Measurements from ENCODE around the gene AACS. TPM values are rescaled to one million over a fixed set of nuclear protein-coding genes. Genes with fewer than 3 reads are reported as not detected.

AACS gene
- total RNA-seq, 1 experiment from 2014 or later, result 54.0 TPM

DNA sequence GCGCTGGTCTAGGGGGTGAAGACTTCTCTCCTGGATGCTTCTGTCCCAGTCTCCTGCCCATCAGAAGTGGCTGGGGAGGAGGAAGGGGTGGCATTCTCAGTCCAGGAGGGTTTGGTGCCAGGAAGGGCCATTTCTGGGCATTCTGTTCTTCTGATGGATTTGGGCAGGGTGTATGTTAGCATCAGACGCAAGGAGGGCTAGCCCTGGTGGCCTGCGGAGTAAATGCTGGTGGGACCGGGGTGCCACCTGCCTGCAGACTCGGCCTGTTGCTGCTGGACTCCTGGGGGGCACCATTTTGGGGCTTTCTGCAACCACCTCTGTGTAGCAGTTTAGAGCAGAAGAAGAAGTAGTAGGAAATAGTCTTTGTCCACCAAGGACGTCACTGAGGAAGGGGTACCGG is 31.7 kb downstream of the AACS start (continued):
- TF ChIP-seq ELF4 (CRISPR knock-in tag; IDR thresholded peaks at IDR 0.05; ENCODE audit: low read depth), result no peak
- no peak for TF ChIP-seq GTF2I (CRISPR knock-in tag; conservative IDR thresholded peaks at IDR 0.05)
- TF ChIP-seq, protein P1, sequence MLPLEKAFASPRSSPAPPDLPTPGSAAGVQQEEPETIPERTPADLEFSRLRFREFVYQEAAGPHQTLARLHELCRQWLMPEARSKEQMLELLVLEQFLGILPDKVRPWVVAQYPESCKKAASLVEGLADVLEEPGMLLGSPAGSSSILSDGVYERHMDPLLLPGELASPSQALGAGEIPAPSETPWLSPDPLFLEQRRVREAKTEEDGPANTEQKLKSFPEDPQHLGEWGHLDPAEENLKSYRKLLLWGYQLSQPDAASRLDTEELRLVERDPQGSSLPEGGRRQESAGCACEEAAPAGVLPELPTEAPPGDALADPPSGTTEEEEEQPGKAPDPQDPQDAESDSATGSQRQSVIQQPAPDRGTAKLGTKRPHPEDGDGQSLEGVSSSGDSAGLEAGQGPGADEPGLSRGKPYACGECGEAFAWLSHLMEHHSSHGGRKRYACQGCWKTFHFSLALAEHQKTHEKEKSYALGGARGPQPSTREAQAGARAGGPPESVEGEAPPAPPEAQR (CRISPR knock-in tag; IDR thresholded peaks at IDR 0.05), result no peak
- TF ChIP-seq, protein P2, sequence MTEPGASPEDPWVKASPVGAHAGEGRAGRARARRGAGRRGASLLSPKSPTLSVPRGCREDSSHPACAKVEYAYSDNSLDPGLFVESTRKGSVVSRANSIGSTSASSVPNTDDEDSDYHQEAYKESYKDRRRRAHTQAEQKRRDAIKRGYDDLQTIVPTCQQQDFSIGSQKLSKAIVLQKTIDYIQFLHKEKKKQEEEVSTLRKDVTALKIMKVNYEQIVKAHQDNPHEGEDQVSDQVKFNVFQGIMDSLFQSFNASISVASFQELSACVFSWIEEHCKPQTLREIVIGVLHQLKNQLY (CRISPR knock-in tag; IDR thresholded peaks at IDR 0.05), result no peak
- TF ChIP-seq NR3C1 (CRISPR knock-in tag; conservative IDR thresholded peaks at IDR 0.05; ENCODE audit: low read depth), result no peak
- no peak for TF ChIP-seq HMGA2 (CRISPR knock-in tag; IDR thresholded peaks at IDR 0.05)

DNA sequence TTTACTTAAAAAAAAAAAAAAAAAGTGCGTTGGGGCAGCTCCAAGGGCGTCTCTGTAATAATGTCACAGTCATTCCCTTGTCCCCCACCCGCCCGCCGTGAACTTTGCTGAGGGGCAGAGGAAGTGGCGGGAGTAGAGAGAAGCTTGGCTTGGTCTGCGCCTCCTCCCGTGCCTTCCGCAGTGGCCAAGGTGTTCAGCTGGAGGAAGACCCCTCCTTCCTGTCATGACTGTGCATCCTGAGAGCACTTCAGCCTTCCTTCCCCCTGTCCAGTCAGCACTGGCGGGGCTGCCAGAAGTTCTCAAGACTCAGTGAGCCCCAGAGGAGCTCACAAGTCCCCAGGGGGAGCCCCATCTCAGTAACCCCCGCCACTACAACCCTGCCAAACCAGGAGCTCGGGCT is 32.2 kb downstream of the AACS start:
- ATAC-seq (no peak), DNase-seq (ENCODE audit: low spot score) (no peak)
- H3K36me3 Mint-ChIP-seq, result peaks cover 8% of the 10 kb centered on the region
- TF ChIP-seq NFATC4 (CRISPR knock-in tag; IDR thresholded peaks at IDR 0.05) (no peak), FOXJ3 (CRISPR knock-in tag; IDR thresholded peaks at IDR 0.05; ENCODE audit: borderline replicate concordance) (no peak)
- 0 out of 2 replicates have a peak, but pooled peaks cover 5% of the 10 kb centered on the region for H3K4me1 Mint-ChIP-seq
- ChIA-PET CTCF (interaction anchor here (0.6 kb wide), 1 partner anchor 48 kb away, joined by 3 read pairs; no protein-coding TSS in a partner anchor), POLR2A (no interaction called here)
- H3K27me3 Mint-ChIP-seq (ENCODE audit: low read depth), result no peaks in the 10 kb centered on the region; the same call in 1 of the 2 replicates
- no peak overlapping the region for H3K4me3 Mint-ChIP-seq
- no peaks in the 10 kb centered on the region for H3K9me3 Mint-ChIP-seq
- no peak overlapping the region; the same call in 1 of the 2 replicates for H3K27ac Mint-ChIP-seq

DNA sequence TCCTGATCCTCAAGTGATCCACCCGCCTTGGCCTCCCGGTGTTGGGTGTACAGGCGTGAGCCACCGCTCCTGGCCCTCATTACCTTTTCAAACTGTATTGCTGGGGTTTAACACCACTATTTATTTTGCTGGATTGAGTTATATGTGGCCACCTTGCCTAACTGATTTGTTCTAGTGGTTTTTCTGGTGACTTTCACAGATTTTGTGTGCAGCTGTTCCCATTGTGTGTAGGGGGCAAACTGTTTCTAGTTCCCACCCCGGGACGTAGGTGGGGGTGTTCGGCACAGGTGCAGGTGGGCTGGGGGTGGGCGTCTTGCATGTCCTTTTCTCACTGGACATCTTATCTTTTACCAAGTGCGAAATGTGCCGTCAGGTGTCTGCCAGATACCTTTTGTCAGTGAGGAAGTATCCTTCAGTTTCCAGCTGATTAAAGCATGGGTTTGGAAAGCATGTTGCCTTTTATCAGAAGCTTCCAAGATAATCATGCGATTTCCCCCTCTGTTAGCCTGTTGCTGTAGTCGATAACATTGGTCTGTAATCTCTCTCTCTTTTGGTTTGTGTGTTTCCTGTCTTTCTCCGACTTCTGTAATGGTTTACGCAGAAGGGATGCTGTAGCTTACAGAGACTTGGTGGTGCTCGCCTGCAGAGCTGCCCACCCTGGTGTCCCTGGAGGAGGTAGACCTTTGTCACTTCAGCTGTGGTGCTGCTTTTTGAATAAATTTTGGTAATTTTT is 33.6 kb downstream of the AACS start:
- CTCF ChIA-PET, result no interaction called here
- Mint-ChIP-seq H3K4me3 (no peak overlapping the region), H3K27me3 (ENCODE audit: low read depth) (no peaks in the 10 kb centered on the region; the same call in 1 of the 2 replicates), H3K4me1 (0 out of 2 replicates have a peak, but pooled peaks cover 5% of the 10 kb centered on the region), H3K9me3 (no peaks in the 10 kb centered on the region), H3K27ac (no peak overlapping the region), H3K36me3 (peaks cover 19% of the 10 kb centered on the region)
- no peak for TF ChIP-seq FOXP1 (CRISPR knock-in tag; IDR thresholded peaks at IDR 0.05; ENCODE audit: borderline replicate concordance)
- no peak for TF ChIP-seq ATF1 (CRISPR knock-in tag; IDR thresholded peaks at IDR 0.05)
- no peak for TF ChIP-seq ELF4 (CRISPR knock-in tag; IDR thresholded peaks at IDR 0.05; ENCODE audit: low read depth)
- no peak for TF ChIP-seq ZNF263 (CRISPR knock-in tag; IDR thresholded peaks at IDR 0.05; ENCODE audit: low read depth)
- TF ChIP-seq TEAD1 (CRISPR knock-in tag; IDR thresholded peaks at IDR 0.05), result no peak
- no peak for TF ChIP-seq ZNF671 (CRISPR knock-in tag; IDR thresholded peaks at IDR 0.05)
- TF ChIP-seq HMGA2 (CRISPR knock-in tag; IDR thresholded peaks at IDR 0.05), result no peak
- DNase-seq (ENCODE audit: low spot score) (no peak), ATAC-seq (no peak)
- POLR2A ChIA-PET, result no interaction called here

DNA sequence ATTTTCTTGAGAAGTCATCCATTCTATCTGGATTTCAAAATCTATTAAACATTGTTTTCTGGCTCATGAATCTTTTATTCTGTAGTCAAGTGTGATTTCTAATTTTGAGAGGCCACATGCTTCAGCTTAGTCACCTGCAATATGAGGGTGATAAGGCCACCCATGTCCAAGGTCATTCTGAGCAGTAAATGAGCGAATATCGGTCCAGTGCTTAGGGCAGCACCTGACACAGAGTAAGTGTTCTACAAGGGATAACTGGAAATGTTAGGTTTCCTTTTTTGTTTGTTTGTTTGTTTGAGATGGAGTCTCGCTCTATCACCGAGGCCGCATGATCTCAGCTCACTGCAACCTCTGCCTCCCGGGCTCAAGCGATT is 34.2 kb downstream of the AACS start:
- DNase-seq (ENCODE audit: low spot score) (no peak), ATAC-seq (no peak)
- Mint-ChIP-seq H3K9me3 (no peaks in the 10 kb centered on the region), H3K27me3 (ENCODE audit: low read depth) (no peaks in the 10 kb centered on the region; the same call in 1 of the 2 replicates), H3K36me3 (peaks cover 23% of the 10 kb centered on the region), H3K27ac (no peak overlapping the region), H3K4me1 (0 out of 2 replicates have a peak, but pooled peaks cover 5% of the 10 kb centered on the region), H3K4me3 (no peak overlapping the region)
- CTCF ChIA-PET, result no interaction called here
- POLR2A ChIA-PET, result no interaction called here
- TF ChIP-seq KAT7 (CRISPR knock-in tag; IDR thresholded peaks at IDR 0.05; ENCODE audit: borderline replicate concordance), result no peak
- TF ChIP-seq NR2C2 (CRISPR knock-in tag; IDR thresholded peaks at IDR 0.05), result no peak
- TF ChIP-seq, protein P3, sequence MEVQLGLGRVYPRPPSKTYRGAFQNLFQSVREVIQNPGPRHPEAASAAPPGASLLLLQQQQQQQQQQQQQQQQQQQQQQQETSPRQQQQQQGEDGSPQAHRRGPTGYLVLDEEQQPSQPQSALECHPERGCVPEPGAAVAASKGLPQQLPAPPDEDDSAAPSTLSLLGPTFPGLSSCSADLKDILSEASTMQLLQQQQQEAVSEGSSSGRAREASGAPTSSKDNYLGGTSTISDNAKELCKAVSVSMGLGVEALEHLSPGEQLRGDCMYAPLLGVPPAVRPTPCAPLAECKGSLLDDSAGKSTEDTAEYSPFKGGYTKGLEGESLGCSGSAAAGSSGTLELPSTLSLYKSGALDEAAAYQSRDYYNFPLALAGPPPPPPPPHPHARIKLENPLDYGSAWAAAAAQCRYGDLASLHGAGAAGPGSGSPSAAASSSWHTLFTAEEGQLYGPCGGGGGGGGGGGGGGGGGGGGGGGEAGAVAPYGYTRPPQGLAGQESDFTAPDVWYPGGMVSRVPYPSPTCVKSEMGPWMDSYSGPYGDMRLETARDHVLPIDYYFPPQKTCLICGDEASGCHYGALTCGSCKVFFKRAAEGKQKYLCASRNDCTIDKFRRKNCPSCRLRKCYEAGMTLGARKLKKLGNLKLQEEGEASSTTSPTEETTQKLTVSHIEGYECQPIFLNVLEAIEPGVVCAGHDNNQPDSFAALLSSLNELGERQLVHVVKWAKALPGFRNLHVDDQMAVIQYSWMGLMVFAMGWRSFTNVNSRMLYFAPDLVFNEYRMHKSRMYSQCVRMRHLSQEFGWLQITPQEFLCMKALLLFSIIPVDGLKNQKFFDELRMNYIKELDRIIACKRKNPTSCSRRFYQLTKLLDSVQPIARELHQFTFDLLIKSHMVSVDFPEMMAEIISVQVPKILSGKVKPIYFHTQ (CRISPR knock-in tag; IDR thresholded peaks at IDR 0.05), result no peak
- TF ChIP-seq, protein P4, sequence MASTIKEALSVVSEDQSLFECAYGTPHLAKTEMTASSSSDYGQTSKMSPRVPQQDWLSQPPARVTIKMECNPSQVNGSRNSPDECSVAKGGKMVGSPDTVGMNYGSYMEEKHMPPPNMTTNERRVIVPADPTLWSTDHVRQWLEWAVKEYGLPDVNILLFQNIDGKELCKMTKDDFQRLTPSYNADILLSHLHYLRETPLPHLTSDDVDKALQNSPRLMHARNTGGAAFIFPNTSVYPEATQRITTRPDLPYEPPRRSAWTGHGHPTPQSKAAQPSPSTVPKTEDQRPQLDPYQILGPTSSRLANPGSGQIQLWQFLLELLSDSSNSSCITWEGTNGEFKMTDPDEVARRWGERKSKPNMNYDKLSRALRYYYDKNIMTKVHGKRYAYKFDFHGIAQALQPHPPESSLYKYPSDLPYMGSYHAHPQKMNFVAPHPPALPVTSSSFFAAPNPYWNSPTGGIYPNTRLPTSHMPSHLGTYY (CRISPR knock-in tag; IDR thresholded peaks at IDR 0.05), result no peak
- TF ChIP-seq, protein P5, sequence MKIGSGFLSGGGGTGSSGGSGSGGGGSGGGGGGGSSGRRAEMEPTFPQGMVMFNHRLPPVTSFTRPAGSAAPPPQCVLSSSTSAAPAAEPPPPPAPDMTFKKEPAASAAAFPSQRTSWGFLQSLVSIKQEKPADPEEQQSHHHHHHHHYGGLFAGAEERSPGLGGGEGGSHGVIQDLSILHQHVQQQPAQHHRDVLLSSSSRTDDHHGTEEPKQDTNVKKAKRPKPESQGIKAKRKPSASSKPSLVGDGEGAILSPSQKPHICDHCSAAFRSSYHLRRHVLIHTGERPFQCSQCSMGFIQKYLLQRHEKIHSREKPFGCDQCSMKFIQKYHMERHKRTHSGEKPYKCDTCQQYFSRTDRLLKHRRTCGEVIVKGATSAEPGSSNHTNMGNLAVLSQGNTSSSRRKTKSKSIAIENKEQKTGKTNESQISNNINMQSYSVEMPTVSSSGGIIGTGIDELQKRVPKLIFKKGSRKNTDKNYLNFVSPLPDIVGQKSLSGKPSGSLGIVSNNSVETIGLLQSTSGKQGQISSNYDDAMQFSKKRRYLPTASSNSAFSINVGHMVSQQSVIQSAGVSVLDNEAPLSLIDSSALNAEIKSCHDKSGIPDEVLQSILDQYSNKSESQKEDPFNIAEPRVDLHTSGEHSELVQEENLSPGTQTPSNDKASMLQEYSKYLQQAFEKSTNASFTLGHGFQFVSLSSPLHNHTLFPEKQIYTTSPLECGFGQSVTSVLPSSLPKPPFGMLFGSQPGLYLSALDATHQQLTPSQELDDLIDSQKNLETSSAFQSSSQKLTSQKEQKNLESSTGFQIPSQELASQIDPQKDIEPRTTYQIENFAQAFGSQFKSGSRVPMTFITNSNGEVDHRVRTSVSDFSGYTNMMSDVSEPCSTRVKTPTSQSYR (CRISPR knock-in tag; IDR thresholded peaks at IDR 0.05), result no peak
- TF ChIP-seq, protein P6, sequence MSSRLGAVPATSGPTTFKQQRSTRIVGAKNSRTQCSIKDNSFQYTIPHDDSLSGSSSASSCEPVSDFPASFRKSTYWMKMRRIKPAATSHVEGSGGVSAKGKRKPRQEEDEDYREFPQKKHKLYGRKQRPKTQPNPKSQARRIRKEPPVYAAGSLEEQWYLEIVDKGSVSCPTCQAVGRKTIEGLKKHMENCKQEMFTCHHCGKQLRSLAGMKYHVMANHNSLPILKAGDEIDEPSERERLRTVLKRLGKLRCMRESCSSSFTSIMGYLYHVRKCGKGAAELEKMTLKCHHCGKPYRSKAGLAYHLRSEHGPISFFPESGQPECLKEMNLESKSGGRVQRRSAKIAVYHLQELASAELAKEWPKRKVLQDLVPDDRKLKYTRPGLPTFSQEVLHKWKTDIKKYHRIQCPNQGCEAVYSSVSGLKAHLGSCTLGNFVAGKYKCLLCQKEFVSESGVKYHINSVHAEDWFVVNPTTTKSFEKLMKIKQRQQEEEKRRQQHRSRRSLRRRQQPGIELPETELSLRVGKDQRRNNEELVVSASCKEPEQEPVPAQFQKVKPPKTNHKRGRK (CRISPR knock-in tag; IDR thresholded peaks at IDR 0.05; ENCODE audit: borderline replicate concordance), result no peak
- TF ChIP-seq SMAD4 (CRISPR knock-in tag; IDR thresholded peaks at IDR 0.05), result no peak

Data from WTC11 (cell line).